ENCODE results near the gene ADNP. TPM values are rescaled to one million over a fixed set of nuclear protein-coding genes. Genes with fewer than 3 reads are reported as not detected.
"Not testable (repeated sequence)": the region's sequence is repeated elsewhere in the genome, so short reads cannot be mapped to it uniquely, and the experiment has no call there.

Gene ADNP
- total RNA-seq, 1 experiment from 2014 or later = 16.5 TPM

DNA sequence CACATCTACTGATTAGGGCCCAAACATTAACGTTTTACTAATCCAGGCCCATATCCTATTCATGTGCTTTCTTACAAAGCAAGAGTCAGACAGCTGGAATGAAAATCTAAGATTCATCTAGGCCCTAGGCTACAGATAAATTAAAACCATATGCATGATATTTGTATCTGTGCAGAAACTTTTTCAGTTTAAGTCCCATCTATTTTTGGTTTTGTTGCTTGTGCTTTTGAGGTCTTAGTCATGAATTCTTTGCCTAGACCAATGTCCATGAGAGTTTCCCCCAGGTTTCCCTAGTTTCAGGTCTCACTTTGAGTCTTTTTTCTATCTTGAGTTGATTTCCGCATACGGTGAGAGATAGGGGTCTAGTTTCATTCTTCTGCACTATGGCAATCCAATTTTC lies 20.2 kb downstream of the ADNP start:
- in situ Hi-C loops (cut with HindIII; ENCODE audit: low sequenced_read_pairs) = no loop called here
- no peak for DNase-seq (ENCODE audit: low spot score)

- DNase-seq (ENCODE audit: low spot score) = no peak
- in situ Hi-C loops (cut with HindIII; ENCODE audit: low sequenced_read_pairs) = no loop called here
Observed at GRCh38 chr20:50909413-50909812, 21.8 kb downstream of the ADNP start.

GRCh38 chr20:50904067-50904570 lies 27.1 kb downstream of the ADNP start:
- in situ Hi-C loops (cut with HindIII; ENCODE audit: low sequenced_read_pairs) = no loop called here
- DNase-seq (ENCODE audit: low spot score) = peak; percentile 43

DNA sequence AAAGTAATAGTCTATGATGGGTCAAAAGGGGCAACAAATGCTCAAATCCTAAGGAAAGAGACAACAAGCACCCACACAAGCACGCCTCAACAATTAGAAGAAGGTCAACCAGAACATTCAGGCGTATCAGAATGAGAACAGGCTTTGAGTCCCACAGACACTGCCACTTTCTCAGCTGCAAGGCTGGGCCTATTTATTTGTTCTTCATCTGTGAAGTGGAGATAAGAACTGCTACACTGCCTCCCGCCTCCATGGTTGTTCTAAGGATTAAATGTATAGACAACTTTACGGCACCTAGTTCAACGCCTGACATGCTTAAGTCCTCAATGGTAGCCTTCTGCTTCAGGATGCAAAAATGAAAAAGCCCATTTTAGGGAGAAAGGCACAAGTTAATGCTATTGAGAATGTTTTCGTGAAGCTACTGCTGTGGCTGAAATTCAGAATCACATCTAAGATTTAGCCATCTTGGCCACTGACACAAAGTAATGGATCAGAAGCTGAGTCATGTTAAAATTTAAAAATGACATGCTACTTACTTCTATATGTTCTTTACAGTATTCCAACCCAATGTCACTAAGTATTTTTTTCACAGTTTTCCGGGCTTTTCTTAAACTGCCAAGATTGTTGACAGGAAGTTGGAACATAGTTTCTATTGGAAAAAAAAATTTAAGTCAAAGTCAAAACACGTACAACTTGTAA lies 27.7 kb downstream of the ADNP start:
- in situ Hi-C loops (cut with HindIII; ENCODE audit: low sequenced_read_pairs) = no loop called here
- no peak for DNase-seq (ENCODE audit: low spot score)

GRCh38 chr20:50901301-50901700 lies 29.9 kb downstream of the ADNP start:
- DNase-seq (ENCODE audit: low spot score) = no peak
- in situ Hi-C loops (cut with HindIII; ENCODE audit: low sequenced_read_pairs) = no loop called here

- DNase-seq (ENCODE audit: low spot score) = no peak
Observed at GRCh38 chr20:50900261-50900660, 31.0 kb downstream of the ADNP start.

GRCh38 chr20:50898475-50898874 lies 32.8 kb downstream of the ADNP start:
- no peak for DNase-seq (ENCODE audit: low spot score)
- in situ Hi-C loops (cut with HindIII; ENCODE audit: low sequenced_read_pairs) = no loop called here

More at GRCh38 chr20:50900261-50900660, 31.0 kb downstream of the ADNP start:
- in situ Hi-C loops (cut with HindIII; ENCODE audit: low sequenced_read_pairs) = no loop called here

DNA sequence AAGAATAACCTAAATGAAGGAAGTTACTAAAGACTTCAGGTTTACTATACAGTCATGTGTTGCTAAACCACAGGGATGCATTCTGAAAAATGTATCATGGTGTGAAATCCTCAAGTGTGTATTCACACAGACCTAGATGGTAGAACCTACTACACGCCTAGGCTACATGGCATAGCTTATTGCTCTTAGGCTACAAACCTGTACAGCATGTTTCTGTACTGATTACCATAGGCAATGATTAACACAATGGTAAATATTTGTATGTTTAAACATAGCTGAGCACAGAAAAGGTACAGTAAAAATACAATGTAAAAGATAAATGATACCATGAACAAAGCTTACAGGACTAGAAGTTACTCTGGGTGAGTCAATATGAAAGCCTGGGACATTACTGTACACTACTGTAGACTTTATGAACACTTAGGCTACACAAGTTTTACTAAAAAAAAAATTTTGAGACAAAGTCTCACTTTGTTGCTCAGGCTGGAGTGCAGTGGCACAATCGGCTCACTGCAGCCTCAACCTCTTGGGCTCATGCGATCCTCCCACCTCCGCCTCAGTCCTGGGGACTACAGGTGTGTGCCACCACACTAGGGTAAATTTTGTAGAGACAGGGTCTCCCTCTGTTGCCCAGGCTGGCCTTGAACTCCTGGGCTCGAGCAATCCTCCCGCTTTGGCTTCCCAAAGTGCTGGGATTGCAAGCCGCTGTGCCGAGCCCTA lies 36.0 kb downstream of the ADNP start:
- in situ Hi-C loops (cut with HindIII; ENCODE audit: low sequenced_read_pairs) = no loop called here

GRCh38 chr20:50893620-50894019 lies 37.6 kb downstream of the ADNP start:
- in situ Hi-C loops (cut with HindIII; ENCODE audit: low sequenced_read_pairs) = no loop called here
- no peak for DNase-seq (ENCODE audit: low spot score)

More for the DNA sequence above, 36.0 kb downstream of the ADNP start:
- DNase-seq (ENCODE audit: low spot score) = no peak

DNA sequence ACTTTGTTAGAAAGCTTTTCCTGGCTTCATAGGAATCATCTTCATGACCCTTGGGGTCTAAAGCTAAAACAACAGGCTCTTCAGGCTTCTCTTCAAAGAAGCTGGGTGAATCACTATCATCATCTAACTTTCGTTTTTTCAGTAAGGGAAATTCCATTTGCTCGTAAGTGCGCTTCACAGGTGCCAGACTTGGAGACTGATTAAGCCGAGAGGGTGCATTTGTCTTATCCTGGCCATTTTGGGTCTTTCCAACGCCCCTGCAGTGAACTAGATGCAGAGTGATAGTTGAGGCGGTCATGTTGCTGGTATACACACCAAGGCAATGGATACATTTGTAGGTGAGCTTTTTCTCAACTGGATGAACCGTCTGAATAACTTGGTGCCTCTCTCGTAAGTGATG lies 38.8 kb downstream of the ADNP start:
- in situ Hi-C loops (cut with HindIII; ENCODE audit: low sequenced_read_pairs) = no loop called here
- DNase-seq (ENCODE audit: low spot score) = no peak

DNA sequence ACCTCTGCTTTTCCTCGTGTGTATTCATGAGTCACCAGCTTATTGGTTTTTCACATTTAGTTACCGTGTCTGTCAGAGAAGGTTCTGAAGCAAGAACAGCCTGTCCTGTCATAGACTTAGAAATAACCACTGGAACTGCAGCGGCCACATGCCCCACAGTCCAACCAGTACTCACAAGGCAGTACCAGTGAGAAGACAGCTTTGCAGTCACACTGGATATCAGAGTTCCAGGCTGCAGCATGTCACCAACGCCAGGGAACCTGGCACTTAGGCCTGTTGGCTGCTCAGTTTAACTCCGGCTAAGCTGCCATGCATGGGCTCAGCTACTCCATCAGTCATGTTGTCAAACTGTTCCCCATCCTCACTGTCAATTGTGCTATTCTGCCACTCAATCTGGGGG lies 40.1 kb downstream of the ADNP start:
- no peak for DNase-seq (ENCODE audit: low spot score)
- in situ Hi-C loops (cut with HindIII; ENCODE audit: low sequenced_read_pairs) = no loop called here

- no peak for DNase-seq (ENCODE audit: low spot score)
- in situ Hi-C loops (cut with HindIII; ENCODE audit: low sequenced_read_pairs) = no loop called here
Observed at GRCh38 chr20:50887576-50887975, 43.7 kb downstream of the ADNP start.

GRCh38 chr20:50886184-50886790 lies 45.0 kb downstream of the ADNP start:
- no peak for DNase-seq (ENCODE audit: low spot score)
- in situ Hi-C loops (cut with HindIII; ENCODE audit: low sequenced_read_pairs) = no loop called here

- in situ Hi-C loops (cut with HindIII; ENCODE audit: low sequenced_read_pairs) = no loop called here
- no peak for DNase-seq (ENCODE audit: low spot score)
Observed at GRCh38 chr20:50885781-50886180, 45.5 kb downstream of the ADNP start.

GRCh38 chr20:50885068-50885467 lies 46.2 kb downstream of the ADNP start:
- no peak for DNase-seq (ENCODE audit: low spot score)
- in situ Hi-C loops (cut with HindIII; ENCODE audit: low sequenced_read_pairs) = no loop called here

DNA sequence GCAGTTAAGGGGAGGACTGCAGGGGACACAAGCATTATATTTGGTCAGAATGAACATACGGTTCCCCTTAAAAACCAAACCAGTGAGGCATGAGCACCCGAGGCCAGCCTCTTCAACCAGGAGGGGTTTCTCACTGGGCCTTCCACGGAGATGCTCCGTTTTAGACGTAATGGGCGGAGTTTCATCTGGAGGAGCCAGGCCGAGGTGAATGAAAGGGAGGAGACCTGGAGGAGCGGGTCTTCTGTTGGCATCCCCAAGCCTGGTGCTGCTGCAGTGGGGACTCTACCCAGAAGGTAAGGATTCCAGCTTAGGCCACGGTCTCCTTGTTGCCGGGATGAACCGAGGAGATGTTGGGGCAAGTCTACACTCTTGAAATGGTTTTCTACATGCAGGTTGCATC lies 47.4 kb downstream of the ADNP start:
- DNase-seq (ENCODE audit: low spot score) = no peak

GRCh38 chr20:50881759-50882424 lies 49.3 kb downstream of the ADNP start:
- in situ Hi-C loops (cut with HindIII; ENCODE audit: low sequenced_read_pairs); DNase-seq (ENCODE audit: low spot score): not testable (repeated sequence)

More for the DNA sequence above, 47.4 kb downstream of the ADNP start:
- in situ Hi-C loops (cut with HindIII; ENCODE audit: low sequenced_read_pairs) = no loop called here

DNA sequence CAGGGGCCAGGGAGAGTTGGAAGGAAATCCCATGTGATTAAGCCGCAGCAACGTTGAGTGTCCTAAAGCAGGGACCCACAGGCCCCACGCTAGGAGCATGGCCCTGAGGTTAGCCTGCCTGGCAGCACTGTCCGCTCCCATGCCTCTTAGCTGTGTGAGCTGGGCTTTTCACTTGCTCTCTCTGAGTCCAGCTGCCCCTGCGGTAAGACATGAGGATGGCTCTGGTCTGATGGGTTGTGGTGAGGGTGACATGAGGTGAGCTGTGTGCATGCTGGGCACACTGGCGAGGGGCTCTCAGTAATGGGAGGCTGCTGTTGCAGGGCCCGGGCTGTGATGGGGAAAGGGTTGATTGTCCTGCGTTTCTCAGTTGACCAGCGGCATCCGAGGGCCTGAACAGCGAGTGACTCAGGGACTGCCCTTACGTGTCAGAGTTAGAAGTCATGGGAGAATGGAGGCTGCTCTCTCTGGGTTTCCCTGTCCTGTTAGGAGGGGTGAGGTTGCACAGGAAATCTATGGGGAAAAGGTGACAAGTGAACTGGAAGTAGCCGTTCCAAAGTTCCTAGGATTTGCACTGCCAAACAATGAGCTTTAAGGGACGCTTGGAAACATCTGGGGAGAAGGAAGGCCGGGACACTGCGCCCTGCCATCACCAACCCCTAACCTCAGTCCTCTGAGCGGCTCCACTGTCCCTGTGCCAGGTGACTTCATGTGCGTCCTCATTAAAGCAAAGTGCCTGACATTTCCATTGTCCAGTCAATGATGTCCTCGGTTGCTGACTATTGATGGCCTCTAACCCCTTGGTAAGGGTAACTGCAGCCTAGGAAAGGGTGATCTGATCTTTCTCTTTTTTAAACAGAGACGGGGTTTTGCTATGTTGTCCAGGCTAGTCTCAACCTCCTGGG lies 51.3 kb downstream of the ADNP start:
- in situ Hi-C loops (cut with HindIII; ENCODE audit: low sequenced_read_pairs) = no loop called here
- DNase-seq (ENCODE audit: low spot score) = no peak
